WTC11 (cell line): ENCODE results near the gene ST8SIA4. TPM values are rescaled to one million over a fixed set of nuclear protein-coding genes. Genes with fewer than 3 reads are reported as not detected.

Experiments used
- ATAC-seq: fragments of 200-7000 bp; cut with Tn5 transposase; 2 replicates; pipeline ENCODE4 v1.10.0; 2021; ENCODE audit warnings: mild to moderate bottlenecking, moderate library complexity
- CTCF ChIA-PET: fragments of 300-600 bp; sonication (Branson Sonifier 250); formaldehyde crosslinking; loops from one replicate; lab custom pipeline; 2021; ENCODE audit warnings: antibody characterized with exemption; lab: Charles Lee
- POLR2A ChIA-PET: fragments of 350-600 bp; sonication (Branson Sonifier 250); formaldehyde crosslinking; loops from one replicate; lab custom pipeline; 2021; ENCODE audit warnings: antibody characterized with exemption; lab: Charles Lee
- DNase-seq: peaks from one replicate; pipeline ENCODE4 v3.0.0; 2021; ENCODE audit warnings: low spot score
- H3K27ac Mint-ChIP-seq: 2 replicates; pipeline ENCODE4 v1.8.0; 2021; ENCODE audit warnings: mixed read lengths
- H3K27me3 Mint-ChIP-seq: 2 replicates; pipeline ENCODE4 v1.8.0; 2021; ENCODE audit warnings: low read depth, mild to moderate bottlenecking, moderate library complexity, mixed read lengths
- H3K36me3 Mint-ChIP-seq: 2 replicates; pipeline ENCODE4 v1.8.0; 2021; ENCODE audit warnings: mixed read lengths
- H3K4me1 Mint-ChIP-seq: 2 replicates; pipeline ENCODE4 v1.8.0; 2022; ENCODE audit warnings: mixed read lengths
- H3K4me3 Mint-ChIP-seq: 2 replicates; pipeline ENCODE4 v1.8.0; 2021; ENCODE audit warnings: mild to moderate bottlenecking, moderate library complexity, mixed read lengths
- H3K9me3 Mint-ChIP-seq: 2 replicates; pipeline ENCODE4 v1.8.0; 2021; ENCODE audit warnings: mixed read lengths
- AR ChIP-seq: fragments of 250-450 bp; sonication (Bioruptor Pico); IDR thresholded peaks from 2 replicates; pipeline ENCODE4 v1.9.0; 2021; ENCODE audit warnings: mild to moderate bottlenecking
- ATF3 ChIP-seq: sonication (generic); formaldehyde crosslinking; conservative IDR thresholded peaks from 2 replicates; pipeline ENCODE4 v1.8.1; 2022; ENCODE audit warnings: mild to moderate bottlenecking, missing genetic modification reagents
- CDX4 ChIP-seq: fragments of 250-450 bp; sonication (Bioruptor Pico); IDR thresholded peaks from 2 replicates; pipeline ENCODE4 v1.9.0; 2021; ENCODE audit warnings: moderate library complexity, mild to moderate bottlenecking, inconsistent platforms, borderline replicate concordance
- CREB1 ChIP-seq: sonication (generic); formaldehyde crosslinking; IDR thresholded peaks from 2 replicates; pipeline ENCODE4 v1.8.0; 2023; ENCODE audit warnings: mild to moderate bottlenecking, missing genetic modification reagents
- CREM ChIP-seq: sonication (generic); formaldehyde crosslinking; IDR thresholded peaks from 2 replicates; pipeline ENCODE4 v1.8.1; 2022; ENCODE audit warnings: mild to moderate bottlenecking, missing genetic modification reagents, moderate library complexity
- FOXK1 ChIP-seq: sonication (generic); formaldehyde crosslinking; IDR thresholded peaks from 2 replicates; pipeline ENCODE4 v1.8.0; 2022; ENCODE audit warnings: mild to moderate bottlenecking, moderate library complexity, missing genetic modification reagents
- HMGXB4 ChIP-seq: sonication (generic); formaldehyde crosslinking; IDR thresholded peaks from 2 replicates; pipeline ENCODE4 v1.8.1; 2023; ENCODE audit warnings: mild to moderate bottlenecking, moderate library complexity, missing genetic modification reagents
- NFYB ChIP-seq: sonication (generic); formaldehyde crosslinking; conservative IDR thresholded peaks from 2 replicates; pipeline ENCODE4 v1.8.0; 2022; ENCODE audit warnings: low read depth, missing genetic modification reagents
- NR3C1 ChIP-seq: sonication (generic); formaldehyde crosslinking; conservative IDR thresholded peaks from 2 replicates; pipeline ENCODE4 v1.8.1; 2023; ENCODE audit warnings: low read depth, mild to moderate bottlenecking, missing genetic modification reagents
- OVOL2 ChIP-seq: fragments of 250-450 bp; sonication (Bioruptor Pico); IDR thresholded peaks from 2 replicates; pipeline ENCODE4 v1.9.0; 2021; ENCODE audit warnings: mild to moderate bottlenecking, borderline replicate concordance
- SMAD3 ChIP-seq: sonication (generic); formaldehyde crosslinking; IDR thresholded peaks from 2 replicates; pipeline ENCODE4 v1.8.0; 2022; ENCODE audit warnings: missing genetic modification reagents, mild to moderate bottlenecking, borderline replicate concordance
- TCF7 ChIP-seq: sonication (generic); formaldehyde crosslinking; IDR thresholded peaks from 2 replicates; pipeline ENCODE4 v1.8.0; 2022; ENCODE audit warnings: mild to moderate bottlenecking, low read depth, missing genetic modification reagents, moderate library complexity
- ZBTB21 ChIP-seq: sonication (generic); formaldehyde crosslinking; IDR thresholded peaks from 2 replicates; pipeline ENCODE4 v1.8.1; 2023; ENCODE audit warnings: mild to moderate bottlenecking, missing genetic modification reagents, borderline replicate concordance
- ZNF138 ChIP-seq: sonication (generic); formaldehyde crosslinking; conservative IDR thresholded peaks from 2 replicates; pipeline ENCODE4 v1.8.1; 2022; ENCODE audit warnings: mild to moderate bottlenecking, moderate library complexity, missing genetic modification reagents
- ZNF232 ChIP-seq: sonication (generic); formaldehyde crosslinking; IDR thresholded peaks from 2 replicates; pipeline ENCODE4 v1.8.0; 2022; ENCODE audit warnings: mild to moderate bottlenecking, missing genetic modification reagents
- ZNF263 ChIP-seq: sonication (generic); formaldehyde crosslinking; IDR thresholded peaks from 2 replicates; pipeline ENCODE4 v1.8.1; 2022; ENCODE audit warnings: low read depth, mild to moderate bottlenecking, moderate library complexity, missing genetic modification reagents
- ZNF317 ChIP-seq: sonication (generic); formaldehyde crosslinking; IDR thresholded peaks from 2 replicates; pipeline ENCODE4 v1.8.1; 2023; ENCODE audit warnings: low read depth, mild to moderate bottlenecking, moderate library complexity, missing genetic modification reagents, borderline replicate concordance
- ZNF396 ChIP-seq: fragments of 250-450 bp; sonication (Bioruptor Pico); IDR thresholded peaks from 2 replicates; pipeline ENCODE4 v1.8.0; 2021; ENCODE audit warnings: mild to moderate bottlenecking, moderate library complexity, borderline replicate concordance
- ZNF416 ChIP-seq: fragments of 250-450 bp; sonication (Bioruptor Pico); IDR thresholded peaks from 2 replicates; pipeline ENCODE4 v1.9.0; 2021; ENCODE audit warnings: mild to moderate bottlenecking, inconsistent platforms
- ZNF423 ChIP-seq: fragments of 250-450 bp; sonication (Bioruptor Pico); IDR thresholded peaks from 2 replicates; pipeline ENCODE4 v2.1.2; 2022; ENCODE audit warnings: mild to moderate bottlenecking, moderate library complexity
- ZSCAN18 ChIP-seq: fragments of 250-450 bp; sonication (Bioruptor Pico); IDR thresholded peaks from 2 replicates; pipeline ENCODE4 v2.1.2; 2022; ENCODE audit warnings: mild to moderate bottlenecking, moderate library complexity
- total RNA-seq: library from RNA; stranded (reverse); gene quantifications from 3 replicates; pipeline ENCODE4 v1.2.3, GENCODE V29; 2021

Gene ST8SIA4
- total RNA-seq, 1 experiment from 2014 or later = 1.3 TPM

- DNase-seq = no peak
- no peaks in the 10 kb centered on the region for H3K36me3 Mint-ChIP-seq
- H3K4me3 Mint-ChIP-seq = no peak overlapping the region
- no peaks in the 10 kb centered on the region for H3K27me3 Mint-ChIP-seq
- no peaks in the 10 kb centered on the region for H3K4me1 Mint-ChIP-seq
- TF ChIP-seq ZSCAN18 (CRISPR knock-in tag) = no peak
- no peak for TF ChIP-seq NR3C1 (CRISPR knock-in tag)
- TF ChIP-seq AR (CRISPR knock-in tag) = no peak
- TF ChIP-seq ATF3 (CRISPR knock-in tag) = no peak
- TF ChIP-seq ZNF423 (CRISPR knock-in tag) = no peak
- TF ChIP-seq ZBTB21 (CRISPR knock-in tag) = no peak
- TF ChIP-seq ZNF138 = no peak
- no peak for TF ChIP-seq OVOL2 (CRISPR knock-in tag)
- TF ChIP-seq ZNF416 (CRISPR knock-in tag) = no peak
- TF ChIP-seq ZNF263 = no peak
- no peak for TF ChIP-seq ZNF396 (CRISPR knock-in tag)
- no peak for TF ChIP-seq CREB1 (CRISPR knock-in tag)
- H3K9me3 Mint-ChIP-seq = no peaks in the 10 kb centered on the region
- ChIA-PET POLR2A (no interaction called here), CTCF (no interaction called here)
- no peak overlapping the region for H3K27ac Mint-ChIP-seq
- no peak for ATAC-seq
Measured at GRCh38 chr5:100856462-100856861, 46.6 kb downstream of the ST8SIA4 start.

- Mint-ChIP-seq H3K4me1 (no peaks in the 10 kb centered on the region), H3K9me3 (no peaks in the 10 kb centered on the region), H3K36me3 (no peaks in the 10 kb centered on the region), H3K27me3 (no peaks in the 10 kb centered on the region), H3K27ac (no peak overlapping the region), H3K4me3 (no peak overlapping the region)
- ChIA-PET POLR2A (no interaction called here), CTCF (no interaction called here)
- DNase-seq (no peak), ATAC-seq (no peak)
- TF ChIP-seq ZNF263 (no peak), ZNF317 (CRISPR knock-in tag) (no peak), ZNF396 (CRISPR knock-in tag) (no peak), SMAD3 (CRISPR knock-in tag) (no peak), CREM (no peak), ZNF232 (CRISPR knock-in tag) (no peak), HMGXB4 (CRISPR knock-in tag) (no peak), FOXK1 (CRISPR knock-in tag) (no peak), ZNF416 (CRISPR knock-in tag) (no peak), TCF7 (CRISPR knock-in tag) (no peak), NFYB (CRISPR knock-in tag) (no peak), CDX4 (CRISPR knock-in tag) (no peak), CREB1 (CRISPR knock-in tag) (no peak)
- TF ChIP-seq, all 79 proteins: peak for 0
Measured at GRCh38 chr5:100855937-100856430, 47.1 kb downstream of the ST8SIA4 start.
